Gastroesophageal sphincter (tissue), 3 donors: ENCODE measurements around the gene PTPRN2.

Experiments
- CTCF ChIP-seq, 4 experiments: fragments of 200-600 bp in 2 of 4; fragments of 450-650 bp in 2 of 4; sonication (generic) in 1 of 4; IDR thresholded peaks; one replicate each; pipeline ENCODE4 v1.5.1; 2017 to 2019; ENCODE audit warnings: antibody characterized with exemption in 4 of 4, mild to moderate bottlenecking in 2 of 4, moderate library complexity in 2 of 4
- EP300 ChIP-seq: sonication (generic); formaldehyde crosslinking; IDR thresholded peaks from one replicate; pipeline ENCODE4 v1.6.1; 2017; ENCODE audit warnings: antibody characterized with exemption, mild to moderate bottlenecking

DNA sequence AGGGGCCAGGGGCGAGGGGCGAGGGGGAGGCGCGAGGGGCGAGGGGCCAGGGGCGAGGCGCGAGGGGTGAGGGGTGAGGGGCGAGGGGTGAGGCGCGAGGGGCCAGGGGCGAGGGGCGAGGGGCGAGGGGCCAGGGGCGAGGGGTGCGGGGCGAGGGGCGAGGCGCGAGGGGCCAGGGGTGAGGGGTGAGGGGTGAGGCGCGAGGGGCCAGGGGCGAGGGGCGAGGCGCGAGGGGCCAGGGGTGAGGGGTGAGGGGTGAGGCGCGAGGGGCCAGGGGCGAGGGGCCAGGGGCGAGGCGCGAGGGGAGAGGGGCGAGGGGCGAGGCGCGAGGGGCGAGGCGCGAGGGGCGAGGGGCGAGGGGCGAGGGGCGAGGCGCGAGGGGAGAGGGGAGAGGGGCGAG, 192.3 kb downstream of the PTPRN2 start:
- TF ChIP-seq CTCF (IDR thresholded peaks at IDR 0.05) (no peak), EP300 (no peak)
